Activated naive CD8-positive, alpha-beta T cell treated with anti-CD3 and anti-CD28 coated beads, Interleukin-2, amount 50 U/mL, for 24 hours (primary cell): Measurements from ENCODE around the gene GRIK1.

ENCODE experiments used
- ATAC-seq: fragments of 150-1000 bp; cut with Tn5 transposase; one replicate; pipeline ENCODE4 v1.10.0; 2021
- DNase-seq: peaks from one replicate; pipeline ENCODE4 v3.0.0; 2021
- H3K27ac Mint-ChIP-seq: one replicate; pipeline ENCODE4 v1.8.0; 2021; ENCODE audit warnings: mild to moderate bottlenecking, mixed read lengths
- H3K27me3 Mint-ChIP-seq: one replicate; pipeline ENCODE4 v1.8.0; 2021; ENCODE audit warnings: mixed read lengths
- H3K36me3 Mint-ChIP-seq: one replicate; pipeline ENCODE4 v1.8.0; 2021; ENCODE audit warnings: low read depth, mixed read lengths
- H3K4me1 Mint-ChIP-seq: one replicate; pipeline ENCODE4 v1.8.0; 2021; ENCODE audit warnings: mixed read lengths
- H3K4me3 Mint-ChIP-seq: one replicate; pipeline ENCODE4 v1.8.0; 2021; ENCODE audit warnings: mild to moderate bottlenecking, moderate library complexity, mixed read lengths
- H3K9me3 Mint-ChIP-seq: one replicate; pipeline ENCODE4 v1.8.0; 2021; ENCODE audit warnings: mixed read lengths

Gene GRIK1

DNA sequence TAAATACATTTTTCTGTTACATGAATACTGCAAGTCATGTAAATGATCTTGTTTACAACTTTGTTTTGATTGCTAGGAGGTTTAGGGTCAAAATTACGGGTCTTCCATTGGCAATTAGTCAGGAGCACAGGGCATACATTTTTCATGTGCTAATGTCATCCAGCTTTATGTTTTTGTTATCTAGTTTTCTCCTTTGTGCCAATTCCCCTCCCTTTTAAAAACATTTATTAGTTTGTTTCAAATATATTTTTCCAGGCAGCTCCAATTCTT is 280.9 kb downstream of the GRIK1 start:
- H3K4me1 Mint-ChIP-seq = peaks cover 35% of the 10 kb centered on the region
- DNase-seq = no peak
- no peak overlapping the region for H3K27ac Mint-ChIP-seq

DNA sequence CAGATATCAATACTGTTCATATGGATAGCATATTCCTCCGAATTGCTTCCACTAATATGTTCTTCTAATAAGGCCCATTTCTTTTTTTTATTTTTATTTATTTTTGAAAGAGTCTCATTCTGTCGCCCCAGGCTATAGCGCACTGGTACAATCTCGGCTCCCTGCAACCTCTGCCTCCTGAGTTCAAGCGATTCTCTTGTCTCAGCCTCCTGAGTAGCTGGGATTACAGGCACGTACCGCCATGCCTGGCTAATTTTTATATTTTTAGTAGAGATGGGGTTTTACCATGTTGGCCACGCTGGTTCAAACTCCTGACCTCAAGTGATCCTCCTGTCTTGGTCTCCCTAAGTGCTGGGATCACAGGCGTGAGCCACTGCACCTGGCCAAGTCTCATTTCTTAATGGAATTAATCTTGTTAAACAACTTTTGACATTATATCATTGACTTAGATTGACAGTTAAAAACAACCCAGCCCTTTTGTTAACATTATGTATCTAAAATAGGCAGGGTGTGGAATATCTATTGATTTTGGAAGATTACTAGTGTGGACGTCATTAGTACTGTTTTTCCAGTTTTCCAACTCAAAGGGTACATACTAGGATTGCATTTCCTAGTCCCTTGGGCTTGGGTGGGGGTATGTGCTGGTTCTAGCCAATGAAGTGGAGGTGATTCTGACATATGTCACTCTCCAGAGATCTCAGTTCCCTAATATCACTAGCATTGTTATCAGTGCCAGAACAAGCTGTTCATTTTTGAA is 281.4 kb downstream of the GRIK1 start:
- no peak for DNase-seq
- Mint-ChIP-seq H3K27ac (no peak overlapping the region), H3K9me3 (peaks cover 13% of the 10 kb centered on the region), H3K4me1 (peaks cover 38% of the 10 kb centered on the region), H3K4me3 (no peak overlapping the region), H3K36me3 (peaks cover 2% of the 10 kb centered on the region), H3K27me3 (peaks cover 8% of the 10 kb centered on the region)
- no peak for ATAC-seq

More for the DNA sequence above, 280.9 kb downstream of the GRIK1 start:
- peaks cover 2% of the 10 kb centered on the region for H3K36me3 Mint-ChIP-seq
- H3K9me3 Mint-ChIP-seq = peaks cover 13% of the 10 kb centered on the region
- H3K4me3 Mint-ChIP-seq = no peak overlapping the region
- H3K27me3 Mint-ChIP-seq = peaks cover 10% of the 10 kb centered on the region
- no peak for ATAC-seq

DNA sequence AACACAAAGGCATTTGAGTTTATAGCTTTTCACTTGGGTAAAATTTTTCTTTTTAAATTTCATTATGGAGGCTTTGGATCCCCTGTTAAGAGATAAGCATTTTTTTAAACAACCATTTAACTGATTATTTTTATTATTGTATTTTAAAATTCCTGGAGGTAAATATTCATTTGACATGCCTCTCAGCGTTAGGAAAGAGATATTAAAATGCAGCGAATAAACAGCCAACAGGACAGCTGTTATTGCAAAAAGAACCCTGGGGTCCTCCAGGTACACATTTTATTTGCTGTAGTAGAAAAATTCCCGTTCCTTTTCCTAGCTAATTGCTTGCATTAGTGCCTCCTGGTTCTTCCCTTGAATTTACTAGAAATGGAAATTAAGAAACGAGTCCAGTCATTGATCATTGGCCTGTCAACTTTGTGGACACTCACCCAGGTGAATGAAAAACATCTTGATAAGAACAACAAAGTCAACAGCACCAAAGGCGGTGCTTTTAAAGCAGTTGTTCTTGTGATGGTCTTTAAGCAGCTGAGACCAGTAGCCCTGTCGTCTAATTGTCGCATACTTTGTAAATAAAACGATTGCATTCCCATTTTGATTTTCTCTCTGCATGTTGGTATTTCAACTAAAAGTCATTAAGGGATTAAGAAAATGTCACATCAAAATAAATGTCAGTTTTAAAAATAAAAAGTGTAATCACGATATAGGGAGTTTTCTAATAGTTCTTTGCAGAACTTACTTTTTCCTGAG is 282.4 kb downstream of the GRIK1 start:
- Mint-ChIP-seq H3K27ac (peak overlapping the region; percentile 86), H3K9me3 (peaks cover 13% of the 10 kb centered on the region), H3K4me3 (no peak overlapping the region), H3K4me1 (peaks cover 38% of the 10 kb centered on the region), H3K36me3 (peaks cover 2% of the 10 kb centered on the region), H3K27me3 (peaks cover 8% of the 10 kb centered on the region)
- no peak for DNase-seq
- ATAC-seq = no peak

DNA sequence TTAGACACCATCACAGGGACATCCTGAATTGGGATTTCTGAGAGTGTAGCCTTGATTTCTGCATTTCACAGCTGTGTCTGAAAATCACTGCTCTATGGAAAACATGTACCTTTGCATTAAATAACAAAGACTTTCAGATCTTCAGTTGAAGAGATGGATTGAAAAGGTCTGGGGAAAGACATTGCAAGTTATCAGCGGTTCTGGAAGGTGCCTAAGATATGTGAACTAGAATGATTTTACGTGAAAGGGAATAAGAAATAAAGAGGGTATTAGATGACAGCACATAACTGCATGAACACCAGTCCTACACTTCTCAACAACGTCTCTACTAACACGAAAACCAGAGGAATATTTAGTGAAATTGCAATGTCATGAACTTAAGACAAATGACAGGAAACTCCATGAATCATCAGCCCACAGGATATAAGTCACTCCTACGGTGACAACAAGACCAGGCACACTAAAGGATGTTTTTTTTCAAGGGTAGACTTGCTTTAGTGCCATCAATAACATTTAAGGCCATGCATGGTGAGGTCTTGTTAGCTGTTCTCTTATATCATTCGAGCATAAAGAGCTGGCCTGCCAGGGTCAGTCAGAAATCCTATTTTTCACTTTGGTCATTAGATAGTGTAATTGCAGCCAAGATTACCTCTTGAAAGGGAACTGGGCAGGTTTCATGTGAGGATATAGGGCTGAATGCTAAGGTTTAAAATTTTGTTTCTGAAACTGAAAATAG is 283.1 kb downstream of the GRIK1 start:
- DNase-seq (no peak), ATAC-seq (peak; percentile 93)
- Mint-ChIP-seq H3K27me3 (peaks cover 4% of the 10 kb centered on the region), H3K4me3 (peak overlapping the region; percentile 39), H3K27ac (peak overlapping the region; percentile 86), H3K4me1 (peaks cover 36% of the 10 kb centered on the region), H3K9me3 (peaks cover 13% of the 10 kb centered on the region), H3K36me3 (peaks cover 4% of the 10 kb centered on the region)

DNA sequence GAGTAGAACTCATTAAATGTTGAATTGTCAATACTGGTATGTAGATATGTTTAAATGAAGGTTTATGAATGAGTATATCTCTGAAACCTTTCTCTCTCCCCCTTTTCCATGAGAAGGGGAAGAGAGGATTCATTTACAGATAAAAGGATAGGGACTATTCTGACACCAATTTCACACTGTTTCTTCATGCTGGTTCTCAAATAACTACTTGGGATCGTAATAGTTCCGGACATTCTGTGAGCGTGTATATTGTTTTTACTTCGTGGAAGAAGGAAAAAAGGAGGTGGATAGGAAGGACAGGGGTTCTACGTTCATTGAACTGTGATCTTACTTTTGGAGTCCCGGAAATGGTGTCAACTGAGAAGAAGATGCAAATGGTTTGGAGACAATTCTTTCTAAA is 284.2 kb downstream of the GRIK1 start:
- Mint-ChIP-seq H3K4me3 (no peak overlapping the region), H3K27me3 (no peaks in the 10 kb centered on the region), H3K36me3 (peaks cover 4% of the 10 kb centered on the region), H3K27ac (peak overlapping the region; percentile 56), H3K4me1 (peaks cover 29% of the 10 kb centered on the region), H3K9me3 (peaks cover 8% of the 10 kb centered on the region)
- DNase-seq = no peak
- ATAC-seq = no peak

DNA sequence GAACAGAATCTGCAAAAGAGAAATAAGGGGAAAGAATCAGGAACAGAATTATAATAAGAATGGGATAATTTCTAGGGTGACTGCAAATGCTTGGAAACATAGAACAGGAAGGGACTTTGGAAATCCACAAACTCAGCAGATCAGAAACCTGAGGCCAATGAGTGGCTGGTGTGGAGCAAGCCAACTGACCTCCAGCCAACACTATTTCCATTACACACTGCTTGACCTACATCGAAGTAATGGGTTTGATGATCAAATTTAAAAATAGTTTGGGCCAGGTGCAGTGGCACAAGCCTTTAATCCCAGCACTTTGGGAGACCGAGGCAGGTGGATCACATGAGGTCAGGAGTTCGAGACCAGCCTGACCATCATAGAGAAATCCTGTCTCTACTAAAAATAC is 284.9 kb downstream of the GRIK1 start:
- ATAC-seq (no peak), DNase-seq (no peak)
- Mint-ChIP-seq H3K36me3 (peaks cover 4% of the 10 kb centered on the region), H3K9me3 (peaks cover 4% of the 10 kb centered on the region), H3K27me3 (no peaks in the 10 kb centered on the region), H3K4me1 (peaks cover 29% of the 10 kb centered on the region), H3K27ac (no peak overlapping the region), H3K4me3 (no peak overlapping the region)

DNA sequence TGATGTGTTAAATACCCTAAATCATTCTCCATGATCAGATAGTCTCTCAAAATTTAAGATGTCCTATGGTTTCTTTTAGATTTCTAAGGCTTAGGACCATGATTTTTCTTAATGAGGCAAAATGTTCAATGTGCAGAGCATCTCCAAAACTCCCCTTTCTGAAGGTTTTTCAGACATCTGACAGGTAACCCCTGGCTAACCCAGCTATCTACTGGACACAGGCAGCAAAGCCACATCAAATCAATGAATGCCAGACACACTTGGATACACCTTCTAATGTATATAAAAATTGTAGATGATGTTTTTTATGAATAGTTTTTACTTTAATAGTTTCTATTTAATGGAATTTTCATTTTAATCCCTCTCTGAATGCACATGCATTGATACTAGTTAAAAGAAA is 285.6 kb downstream of the GRIK1 start:
- Mint-ChIP-seq H3K9me3 (peaks cover 4% of the 10 kb centered on the region), H3K36me3 (peaks cover 4% of the 10 kb centered on the region), H3K27me3 (no peaks in the 10 kb centered on the region), H3K4me1 (peaks cover 29% of the 10 kb centered on the region), H3K27ac (no peak overlapping the region), H3K4me3 (no peak overlapping the region)
- ATAC-seq = no peak
- no peak for DNase-seq

DNA sequence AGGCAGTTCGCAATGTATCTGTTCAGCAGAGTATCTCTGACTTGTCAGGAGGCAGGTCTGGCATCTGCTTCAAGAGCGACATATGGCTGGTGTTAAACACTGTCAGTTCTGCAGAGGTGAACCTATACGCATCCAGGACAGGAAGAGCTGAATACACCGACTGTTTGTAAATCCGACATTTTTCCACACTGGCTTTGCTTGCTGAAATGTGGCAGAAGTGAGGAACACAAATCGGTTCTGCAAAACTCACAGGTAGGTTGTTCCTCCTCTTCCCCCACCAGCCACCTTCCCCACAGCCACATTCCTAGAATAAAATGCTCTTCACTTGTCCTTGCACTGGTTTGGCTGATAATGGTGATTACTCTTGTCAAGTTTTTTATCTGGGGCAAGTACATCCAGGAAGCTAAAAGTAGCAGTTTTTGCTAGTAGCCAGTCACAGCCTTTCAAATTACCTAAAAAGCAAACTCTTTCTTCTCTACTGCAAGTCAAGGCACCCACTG is 289.2 kb downstream of the GRIK1 start:
- peaks cover 11% of the 10 kb centered on the region for H3K4me1 Mint-ChIP-seq
- DNase-seq (no peak), ATAC-seq (no peak)
- peaks cover 2% of the 10 kb centered on the region for H3K9me3 Mint-ChIP-seq
- peaks cover 3% of the 10 kb centered on the region for H3K36me3 Mint-ChIP-seq
- H3K27ac Mint-ChIP-seq = no peak overlapping the region
- no peak overlapping the region for H3K4me3 Mint-ChIP-seq
- H3K27me3 Mint-ChIP-seq = no peaks in the 10 kb centered on the region

DNA sequence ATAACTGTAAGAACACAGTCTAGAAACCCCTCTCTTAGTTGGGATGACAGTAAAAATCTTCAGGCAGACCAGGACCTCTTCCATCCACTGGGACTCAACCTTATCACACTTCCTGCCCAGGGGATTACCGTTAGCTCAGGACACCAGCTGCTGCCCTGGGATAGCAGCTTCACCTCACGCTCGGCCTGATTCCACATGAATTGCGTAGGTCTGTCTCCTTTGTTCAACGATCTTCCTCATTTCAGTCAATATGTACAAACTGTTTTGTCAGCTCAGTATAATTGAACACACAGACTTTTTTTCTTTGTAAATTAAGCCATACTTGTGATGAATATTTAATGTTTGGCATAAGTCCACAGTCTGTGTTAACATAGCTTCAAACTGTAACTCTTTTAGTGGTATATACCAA is 290.4 kb downstream of the GRIK1 start:
- Mint-ChIP-seq H3K27me3 (no peaks in the 10 kb centered on the region), H3K4me3 (no peak overlapping the region), H3K27ac (no peak overlapping the region), H3K36me3 (peaks cover 2% of the 10 kb centered on the region), H3K4me1 (peaks cover 5% of the 10 kb centered on the region), H3K9me3 (no peaks in the 10 kb centered on the region)
- ATAC-seq (no peak), DNase-seq (no peak)

DNA sequence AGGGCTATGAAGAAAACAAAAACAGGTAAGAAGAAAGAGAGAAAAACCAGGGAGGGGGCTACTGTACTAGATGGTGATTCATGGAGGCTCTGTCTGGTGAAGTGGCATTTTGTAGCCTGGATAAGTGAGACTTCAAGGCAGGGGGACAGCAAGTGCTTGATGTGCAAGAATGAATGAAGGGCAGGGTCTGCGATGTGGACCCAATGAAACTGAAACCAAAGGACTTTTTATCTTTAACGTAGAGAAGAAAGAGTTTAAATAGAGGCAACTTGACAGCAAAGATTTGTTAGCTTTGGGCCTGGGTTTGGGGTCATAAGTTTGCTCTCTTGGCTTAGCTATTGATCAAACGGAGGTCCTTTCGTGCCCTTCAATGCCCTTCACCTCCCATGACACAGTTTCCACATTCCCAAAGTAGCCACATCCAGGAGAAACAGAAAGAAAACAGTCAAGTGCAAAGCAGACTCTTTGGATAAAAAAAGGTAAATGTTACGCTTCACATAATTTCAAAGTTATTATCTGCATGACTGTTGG is 291.0 kb downstream of the GRIK1 start:
- Mint-ChIP-seq H3K4me3 (no peak overlapping the region), H3K9me3 (no peaks in the 10 kb centered on the region), H3K27me3 (no peaks in the 10 kb centered on the region), H3K4me1 (peaks cover 2% of the 10 kb centered on the region), H3K27ac (no peak overlapping the region), H3K36me3 (peaks cover 2% of the 10 kb centered on the region)
- DNase-seq (no peak), ATAC-seq (no peak)

DNA sequence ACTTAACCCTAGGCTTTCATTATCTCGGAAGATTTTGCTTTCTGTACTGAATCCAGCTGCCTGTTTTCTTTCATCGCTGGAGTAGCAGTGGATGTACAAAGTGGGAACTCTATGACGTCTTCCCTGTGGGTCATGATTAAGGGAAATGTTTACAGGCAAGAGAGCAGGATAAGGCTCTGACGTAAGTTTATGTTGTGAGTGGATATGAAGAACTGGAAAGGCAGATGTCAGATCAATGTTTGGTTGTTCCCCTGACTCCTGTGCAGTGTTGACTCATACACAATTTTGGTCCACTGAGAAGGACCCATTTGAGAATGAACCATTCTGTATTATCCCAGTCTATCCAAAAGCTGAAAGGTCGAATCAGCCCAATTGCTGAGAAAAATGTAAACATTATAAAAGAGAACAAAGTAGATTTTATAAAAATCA is 292.4 kb downstream of the GRIK1 start:
- no peaks in the 10 kb centered on the region for H3K27me3 Mint-ChIP-seq
- no peak for DNase-seq
- no peaks in the 10 kb centered on the region for H3K4me1 Mint-ChIP-seq
- H3K36me3 Mint-ChIP-seq = peaks cover 2% of the 10 kb centered on the region
- no peaks in the 10 kb centered on the region for H3K9me3 Mint-ChIP-seq
- ATAC-seq = no peak
- H3K4me3 Mint-ChIP-seq = no peak overlapping the region
- no peak overlapping the region for H3K27ac Mint-ChIP-seq

DNA sequence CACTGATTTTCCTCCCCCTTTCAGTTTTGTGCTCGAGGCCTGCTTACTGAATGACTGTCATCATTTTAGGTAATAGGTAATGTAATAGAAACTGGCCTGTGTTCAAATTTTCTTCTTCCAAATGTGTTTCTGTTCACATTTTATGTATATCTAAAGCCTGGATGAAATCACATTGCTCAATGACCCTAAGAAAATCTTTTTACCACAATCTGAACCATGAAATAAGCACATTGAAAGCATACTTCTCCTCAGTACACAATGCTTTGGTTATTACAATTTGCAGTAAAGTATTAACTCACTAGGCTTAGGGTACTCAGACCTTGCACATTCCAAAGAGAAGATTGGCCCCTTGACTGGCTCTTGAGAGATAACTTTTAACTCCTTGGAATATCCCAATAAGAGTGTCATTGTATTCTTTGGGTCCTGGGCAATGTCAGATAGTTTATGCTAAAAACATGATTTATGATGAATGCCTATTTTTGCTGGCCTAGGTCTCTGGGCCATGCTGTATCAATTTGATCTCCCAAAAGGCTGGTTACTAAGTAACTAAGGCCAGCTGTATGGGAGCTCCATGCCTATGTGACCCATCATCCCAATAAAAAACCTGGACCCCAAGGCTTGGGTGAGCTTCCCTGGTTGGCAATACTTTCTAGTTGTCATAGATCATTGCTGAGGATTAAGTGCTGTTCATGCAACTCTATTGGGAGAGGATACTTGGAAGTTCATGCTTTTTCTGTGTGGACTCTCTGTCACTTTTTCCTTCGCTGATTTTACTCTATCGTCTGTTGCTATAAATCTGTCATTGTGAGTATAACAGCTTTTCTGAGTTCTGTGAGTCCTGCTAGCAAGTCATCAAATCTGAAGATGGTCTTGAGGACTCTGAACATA is 293.9 kb downstream of the GRIK1 start:
- DNase-seq = no peak
- Mint-ChIP-seq H3K36me3 (no peaks in the 10 kb centered on the region), H3K4me1 (no peaks in the 10 kb centered on the region), H3K9me3 (no peaks in the 10 kb centered on the region), H3K4me3 (no peak overlapping the region), H3K27me3 (no peaks in the 10 kb centered on the region), H3K27ac (no peak overlapping the region)
- no peak for ATAC-seq

DNA sequence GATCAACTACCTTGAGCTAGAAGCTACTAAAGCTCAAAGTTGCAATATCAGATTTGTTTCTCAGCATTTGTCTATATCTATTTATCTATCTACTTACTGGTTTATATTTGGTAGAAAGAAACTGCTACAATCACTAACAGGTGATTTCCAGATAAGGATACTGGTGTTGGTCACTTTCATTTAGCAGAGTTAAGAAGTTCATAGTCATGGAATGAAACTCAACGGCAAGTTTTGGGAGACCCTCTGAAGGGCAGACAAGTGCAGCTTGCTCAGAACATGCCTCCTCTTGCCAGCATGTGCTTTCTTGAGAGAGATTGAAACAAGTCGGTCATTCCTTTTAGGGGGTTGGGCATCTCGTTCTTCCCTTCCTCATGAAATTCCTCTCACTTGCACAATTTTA is 296.5 kb downstream of the GRIK1 start:
- peaks cover 6% of the 10 kb centered on the region for H3K4me1 Mint-ChIP-seq
- H3K36me3 Mint-ChIP-seq = no peaks in the 10 kb centered on the region
- no peak overlapping the region for H3K27ac Mint-ChIP-seq
- no peaks in the 10 kb centered on the region for H3K9me3 Mint-ChIP-seq
- no peak for DNase-seq
- no peaks in the 10 kb centered on the region for H3K27me3 Mint-ChIP-seq
- no peak overlapping the region for H3K4me3 Mint-ChIP-seq
- ATAC-seq = no peak
